ENCODE data around the gene CYB5RL.

The CYB5RL gene

GRCh38 chr1:54191525-54191924, 8.3 kb downstream of the CYB5RL start:
- TF ChIP-seq CTCF (IDR thresholded peaks at IDR 0.05; ENCODE audit: low read depth, low read length, missing control alignments): no peak
- in situ Hi-C loops (cut with HindIII; ENCODE audit: low sequenced_read_pairs): no loop called here

DNA sequence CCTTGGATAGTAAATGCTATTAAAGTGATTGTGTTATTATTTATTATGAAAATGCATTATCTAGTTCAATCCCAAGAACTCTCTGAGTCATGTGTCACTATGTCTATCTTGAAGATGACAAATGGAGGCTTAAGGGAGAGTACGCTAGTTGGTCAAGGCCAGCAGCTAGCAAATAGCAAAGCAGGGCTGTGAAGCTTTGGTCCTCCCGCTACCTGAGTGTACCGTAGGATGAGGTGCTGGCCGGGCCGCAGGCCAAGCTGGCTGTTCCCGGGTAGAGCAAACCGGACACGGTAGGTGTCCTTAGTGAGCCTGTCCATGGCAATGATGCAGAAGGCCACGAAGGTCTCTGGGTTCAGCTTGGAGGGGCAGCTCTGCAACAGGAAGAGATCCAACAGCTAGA, 9.3 kb downstream of the CYB5RL start:
- in situ Hi-C loops (cut with HindIII; ENCODE audit: low sequenced_read_pairs): no loop called here
- no peak for DNase-seq (ENCODE audit: low read depth)
- no peak for TF ChIP-seq CTCF (IDR thresholded peaks at IDR 0.05; ENCODE audit: low read depth, low read length, missing control alignments)

More at GRCh38 chr1:54191525-54191924, 8.3 kb downstream of the CYB5RL start:
- H3K4me3 ChIP-seq (ENCODE audit: low read depth, low read length): no peak overlapping the region
- DNase-seq (ENCODE audit: low read depth): no peak

DNA sequence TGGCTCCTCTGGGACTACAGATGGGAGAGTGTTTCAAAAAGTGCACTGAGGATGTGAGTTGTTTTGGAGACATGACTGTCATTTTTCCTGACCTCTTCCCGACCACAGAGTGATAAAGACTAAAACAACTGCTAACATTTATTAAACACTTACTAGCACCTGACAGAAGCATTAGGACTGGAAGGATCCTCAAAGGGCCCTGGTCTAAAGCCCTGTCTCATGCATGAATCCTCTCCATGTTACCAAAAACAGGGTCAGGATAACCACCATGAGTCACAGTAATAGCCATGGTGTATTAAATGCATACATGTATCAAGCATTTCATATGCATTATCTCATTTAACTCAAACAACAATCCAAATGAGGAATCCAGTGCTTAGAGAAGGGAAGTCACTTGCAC, 11.5 kb downstream of the CYB5RL start:
- in situ Hi-C loops (cut with HindIII; ENCODE audit: low sequenced_read_pairs): no loop called here
- no peak for DNase-seq (ENCODE audit: low read depth)
- no peak overlapping the region for H3K4me3 ChIP-seq (ENCODE audit: low read depth, low read length)
- TF ChIP-seq CTCF (IDR thresholded peaks at IDR 0.05; ENCODE audit: low read depth, low read length, missing control alignments): no peak

More for the DNA sequence above, 9.3 kb downstream of the CYB5RL start:
- no peak overlapping the region for H3K4me3 ChIP-seq (ENCODE audit: low read depth, low read length)

DNA sequence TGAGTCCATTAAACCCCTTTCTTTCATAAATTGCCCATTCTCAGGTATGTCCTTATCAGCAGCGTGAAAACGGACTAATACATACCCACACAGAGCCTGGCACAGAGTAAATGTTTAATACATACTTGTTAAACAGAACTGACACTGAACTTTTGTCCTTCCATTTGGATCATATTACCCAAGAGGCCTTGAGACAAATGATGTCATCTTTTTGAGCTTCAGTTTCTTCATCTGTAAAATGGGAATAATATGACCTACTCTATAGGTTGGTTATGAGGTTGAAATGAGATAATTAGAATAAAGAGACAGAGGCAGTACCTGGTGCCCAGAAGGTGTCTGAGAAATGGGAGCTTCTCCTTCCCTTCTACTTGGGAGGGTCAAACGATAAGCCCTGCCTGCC, 13.8 kb downstream of the CYB5RL start:
- in situ Hi-C loops (cut with HindIII; ENCODE audit: low sequenced_read_pairs): no loop called here
- DNase-seq (ENCODE audit: low read depth): no peak
- no peak overlapping the region for H3K4me3 ChIP-seq (ENCODE audit: low read depth, low read length)
- no peak for TF ChIP-seq CTCF (IDR thresholded peaks at IDR 0.05; ENCODE audit: low read depth, low read length, missing control alignments)

DNA sequence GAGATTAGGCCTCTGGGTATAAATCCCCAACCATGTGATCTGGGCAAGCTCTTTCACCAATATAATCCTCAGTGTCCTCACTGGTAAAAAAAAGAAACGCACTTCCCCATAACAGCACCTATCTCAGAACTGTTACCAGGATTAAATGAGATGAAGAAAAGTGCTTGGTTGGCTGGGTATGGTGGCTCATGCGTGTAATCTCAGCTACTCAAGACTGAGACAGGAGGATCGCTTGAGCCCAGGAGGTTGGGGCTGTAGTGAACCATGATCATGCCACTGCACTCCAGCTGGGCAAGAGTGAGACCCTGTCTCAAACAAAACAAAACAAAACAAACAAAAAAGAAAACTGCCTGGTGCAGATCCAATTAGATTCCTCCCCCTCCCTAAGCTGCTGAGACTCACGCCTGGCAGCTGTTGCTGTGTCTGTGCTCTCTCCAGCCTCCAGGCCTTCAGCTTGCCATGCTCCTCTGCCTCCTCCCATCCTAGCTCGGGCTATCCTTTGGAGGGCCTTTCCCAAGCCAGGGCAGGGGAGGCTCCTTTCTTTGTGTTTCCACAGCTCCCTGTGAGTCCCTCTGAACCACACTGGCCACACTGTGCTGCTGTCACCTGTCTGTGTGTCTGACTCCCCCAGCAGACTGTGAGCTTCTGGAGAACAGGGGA, 19.0 kb downstream of the CYB5RL start:
- in situ Hi-C loops (cut with HindIII; ENCODE audit: low sequenced_read_pairs): no loop called here
- H3K4me3 ChIP-seq (ENCODE audit: low read depth, low read length): no peak overlapping the region
- DNase-seq (ENCODE audit: low read depth): no peak
- no peak for TF ChIP-seq CTCF (IDR thresholded peaks at IDR 0.05; ENCODE audit: low read depth, low read length, missing control alignments)

DNA sequence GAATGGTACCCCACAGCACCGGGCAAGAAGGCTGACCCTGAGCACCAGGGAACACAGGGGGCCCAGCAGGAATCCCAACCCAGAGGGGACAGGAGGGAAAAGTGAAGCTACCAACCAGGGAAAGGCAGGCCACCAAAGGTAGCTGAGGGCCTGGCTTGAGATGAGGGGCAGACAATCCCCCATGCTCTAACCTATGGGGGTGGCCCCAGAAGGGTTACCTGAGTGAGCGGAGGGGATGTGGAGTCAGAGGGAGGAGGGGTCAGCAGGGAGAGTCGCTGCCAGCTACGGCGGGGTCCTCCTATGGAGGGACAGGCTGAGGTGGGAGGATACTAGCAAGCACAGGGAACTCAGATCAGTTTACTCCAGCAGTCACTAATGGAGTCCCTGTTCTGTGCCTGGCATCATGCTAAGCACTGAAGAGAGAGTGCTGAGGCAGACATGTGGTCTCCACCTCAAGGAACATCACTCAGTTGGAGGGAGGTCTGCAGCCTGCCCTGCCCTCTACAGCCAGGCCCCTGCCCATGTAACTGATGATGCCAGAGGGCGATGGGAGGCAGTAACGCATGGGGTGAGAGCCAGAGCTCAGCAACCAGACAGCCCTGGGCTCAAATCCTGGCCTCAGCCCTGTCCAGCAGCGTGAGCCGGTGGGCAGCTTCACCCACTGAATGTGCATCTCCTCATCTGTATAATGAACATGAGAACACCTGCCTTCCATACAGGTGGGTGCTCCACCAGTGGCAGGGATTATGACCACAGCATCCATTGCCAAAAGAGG, 21.3 kb downstream of the CYB5RL start:
- no peak for TF ChIP-seq CTCF (IDR thresholded peaks at IDR 0.05; ENCODE audit: low read depth, low read length, missing control alignments)
- no peak for DNase-seq (ENCODE audit: low read depth)
- H3K4me3 ChIP-seq (ENCODE audit: low read depth, low read length): no peak overlapping the region
- in situ Hi-C loops (cut with HindIII; ENCODE audit: low sequenced_read_pairs): no loop called here
